GM12874 (cell line): ENCODE measurements around the gene ZNF516.

Source experiments
- TF ChIP-seq, protein P1 (sequence below): IDR thresholded peaks from 2 replicates; pipeline ENCODE4 v1.5.1; 2011; ENCODE audit warnings: low read depth, mild to moderate bottlenecking, control low read depth, low read length, moderate library complexity; ENCODE audit not compliant: insufficient read depth

Gene ZNF516

DNA sequence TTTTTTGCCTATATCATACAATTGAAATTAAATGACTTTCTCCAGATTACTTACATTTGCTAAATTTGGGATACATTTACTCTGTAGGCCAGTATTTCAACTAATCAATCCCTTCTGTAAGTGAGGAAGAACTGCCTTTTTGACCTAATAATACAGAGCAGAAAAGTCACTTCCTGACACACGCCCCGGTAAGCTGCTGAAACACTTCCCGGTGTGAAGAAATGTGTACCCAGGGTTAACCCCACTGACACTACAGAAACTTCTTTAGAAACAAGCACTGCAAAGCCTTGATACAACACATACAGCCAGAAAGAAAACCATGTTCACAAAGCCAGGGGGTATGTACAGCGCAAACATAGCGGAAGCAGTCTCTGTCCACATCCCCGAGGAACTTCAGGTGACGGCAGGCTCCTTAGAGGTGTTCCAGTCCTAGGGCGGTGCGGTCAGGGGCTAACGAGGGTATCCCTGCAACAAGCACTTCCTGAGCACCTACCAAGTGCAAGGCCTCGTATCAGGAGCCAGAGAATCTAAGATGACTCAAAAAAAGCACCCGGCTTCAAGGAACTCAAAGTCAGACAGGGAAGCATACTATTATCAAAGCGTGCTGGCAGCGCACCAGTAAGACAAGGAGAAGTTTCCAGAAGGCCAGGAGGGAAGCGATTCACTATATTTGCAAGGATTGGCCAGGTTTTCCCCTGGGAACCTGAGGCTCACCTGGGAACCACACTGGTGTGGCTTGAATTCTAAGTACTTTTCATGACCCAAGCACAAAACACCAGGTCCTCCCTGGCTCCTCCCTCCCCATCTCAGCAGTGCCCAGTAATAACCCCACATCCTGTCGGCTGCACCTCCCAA, 46.6 kb downstream of the ZNF516 start:
- TF ChIP-seq, protein P1, sequence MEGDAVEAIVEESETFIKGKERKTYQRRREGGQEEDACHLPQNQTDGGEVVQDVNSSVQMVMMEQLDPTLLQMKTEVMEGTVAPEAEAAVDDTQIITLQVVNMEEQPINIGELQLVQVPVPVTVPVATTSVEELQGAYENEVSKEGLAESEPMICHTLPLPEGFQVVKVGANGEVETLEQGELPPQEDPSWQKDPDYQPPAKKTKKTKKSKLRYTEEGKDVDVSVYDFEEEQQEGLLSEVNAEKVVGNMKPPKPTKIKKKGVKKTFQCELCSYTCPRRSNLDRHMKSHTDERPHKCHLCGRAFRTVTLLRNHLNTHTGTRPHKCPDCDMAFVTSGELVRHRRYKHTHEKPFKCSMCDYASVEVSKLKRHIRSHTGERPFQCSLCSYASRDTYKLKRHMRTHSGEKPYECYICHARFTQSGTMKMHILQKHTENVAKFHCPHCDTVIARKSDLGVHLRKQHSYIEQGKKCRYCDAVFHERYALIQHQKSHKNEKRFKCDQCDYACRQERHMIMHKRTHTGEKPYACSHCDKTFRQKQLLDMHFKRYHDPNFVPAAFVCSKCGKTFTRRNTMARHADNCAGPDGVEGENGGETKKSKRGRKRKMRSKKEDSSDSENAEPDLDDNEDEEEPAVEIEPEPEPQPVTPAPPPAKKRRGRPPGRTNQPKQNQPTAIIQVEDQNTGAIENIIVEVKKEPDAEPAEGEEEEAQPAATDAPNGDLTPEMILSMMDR, result no peak

- TF ChIP-seq, protein P1, result no peak
Measured at GRCh38 chr18:76447258-76447890, 47.7 kb downstream of the ZNF516 start.

GRCh38 chr18:76446321-76447257, 48.5 kb downstream of the ZNF516 start:
- TF ChIP-seq, protein P1, result no peak

DNA sequence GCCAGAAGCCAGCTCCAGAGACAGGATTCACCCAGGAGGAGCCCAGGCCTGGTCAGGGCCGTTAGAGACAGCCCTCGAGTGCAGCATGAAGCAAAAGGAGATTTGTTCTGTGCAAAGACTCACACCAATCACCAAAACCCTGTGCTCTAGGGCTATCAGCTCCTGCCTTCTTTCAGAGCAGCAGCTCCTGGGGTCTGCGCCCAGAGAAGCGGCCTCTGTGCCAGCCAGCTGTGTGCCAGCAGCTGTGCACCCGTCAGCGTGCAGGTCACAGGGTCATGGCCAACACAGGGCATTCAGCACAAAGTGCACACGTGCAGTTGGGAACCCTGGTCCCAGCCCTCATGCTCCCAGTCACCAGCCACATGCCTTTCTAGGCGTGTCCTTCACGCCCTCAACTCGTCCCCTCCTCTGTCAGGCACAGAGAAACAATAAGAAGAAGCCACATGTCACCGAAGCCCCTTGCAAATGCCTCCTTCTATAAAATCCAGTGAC, 49.3 kb downstream of the ZNF516 start:
- TF ChIP-seq, protein P1, result no peak

GRCh38 chr18:76445275-76445674, 49.8 kb downstream of the ZNF516 start:
- TF ChIP-seq, protein P1, result no peak

- TF ChIP-seq, protein P1, result no peak
Measured at GRCh38 chr18:76444446-76445105, 50.5 kb downstream of the ZNF516 start.
